GM21423 (cell line): Measurements from ENCODE around the gene CEBPZ.
A peak's percentile ranks its signal among the peaks of the same experiment; 100 is the strongest.
"Not testable (repeated sequence)": the region's sequence is repeated elsewhere in the genome, so short reads cannot be mapped to it uniquely, and the experiment has no call there.

Source experiments
- ATAC-seq: cut with Tn5 transposase; IDR thresholded peaks from one replicate; pipeline ENCODE4 v1.9.1; 2021; ENCODE audit warnings: mild to moderate bottlenecking, moderate library complexity; ENCODE audit not compliant: unreplicated experiment

CEBPZ gene

DNA sequence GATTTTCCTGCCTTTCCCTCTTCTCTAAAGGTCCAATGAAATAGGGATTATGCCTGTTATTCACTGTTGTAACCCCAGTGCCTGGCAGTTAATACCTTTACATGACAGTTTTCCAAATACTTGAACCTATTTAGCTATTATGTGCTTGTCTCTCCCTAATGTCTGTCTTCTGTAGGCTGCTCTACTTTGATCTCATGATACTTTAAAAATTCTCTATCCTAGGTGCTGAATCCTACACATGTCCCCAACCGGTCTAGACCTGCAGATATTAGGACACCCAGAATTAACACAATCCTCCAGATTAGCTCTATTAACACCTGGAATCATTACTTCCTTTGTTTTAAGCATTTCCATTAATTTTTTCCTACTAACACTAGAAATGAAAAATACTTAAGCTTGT, 7.3 kb downstream of the CEBPZ start:
- no peak for ATAC-seq

GRCh38 chr2:37223131-37223530, 8.3 kb downstream of the CEBPZ start:
- ATAC-seq = no peak

DNA sequence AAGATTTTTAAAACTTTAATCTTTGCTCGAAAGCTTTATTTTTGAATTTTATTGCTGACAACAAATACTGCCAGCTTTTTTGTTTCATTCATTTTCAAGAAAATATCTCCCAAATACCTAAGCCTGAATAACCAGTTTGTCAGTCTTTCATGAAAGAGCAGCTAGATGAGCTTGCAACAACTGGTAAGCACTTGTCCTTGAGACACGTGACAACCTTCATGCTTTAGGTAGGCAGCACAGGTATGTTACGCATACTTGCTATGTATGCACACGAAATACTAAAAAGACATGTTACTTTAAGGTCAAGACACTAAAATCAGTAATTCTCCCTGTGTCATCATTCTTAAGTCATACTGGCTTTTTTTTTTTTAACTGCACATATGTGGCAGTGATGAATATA, 12.3 kb downstream of the CEBPZ start:
- ATAC-seq = no peak

GRCh38 chr2:37215250-37215649, 16.1 kb downstream of the CEBPZ start:
- ATAC-seq = no peak

- no peak for ATAC-seq
Measured at GRCh38 chr2:37211939-37212338, 19.5 kb downstream of the CEBPZ start.

GRCh38 chr2:37211212-37211611, 20.2 kb downstream of the CEBPZ start:
- no peak for ATAC-seq

DNA sequence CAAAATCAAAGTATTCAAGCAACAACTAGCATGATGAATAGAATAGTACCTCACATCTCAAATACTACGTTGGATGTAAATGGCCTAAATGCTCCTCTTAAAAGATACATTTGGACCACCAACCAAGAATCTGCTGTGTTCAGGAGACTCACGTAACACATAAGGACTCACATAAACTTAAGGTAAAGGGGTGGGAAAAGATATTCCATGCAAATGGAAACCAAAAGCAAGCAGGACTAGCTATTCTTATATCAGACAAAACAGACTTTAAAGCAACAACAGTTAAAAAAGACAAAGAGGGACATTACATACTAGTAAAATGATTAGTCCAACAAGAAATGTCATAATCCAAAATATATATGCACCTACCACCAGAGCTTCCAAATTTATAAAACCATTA, 24.6 kb downstream of the CEBPZ start:
- ATAC-seq = not testable (repeated sequence)

GRCh38 chr2:37205689-37206341, 25.6 kb downstream of the CEBPZ start:
- ATAC-seq = no peak

GRCh38 chr2:37205071-37205661, 26.2 kb downstream of the CEBPZ start:
- not testable (repeated sequence) for ATAC-seq

- no peak for ATAC-seq
Measured at GRCh38 chr2:37203708-37204107, 27.7 kb downstream of the CEBPZ start.

DNA sequence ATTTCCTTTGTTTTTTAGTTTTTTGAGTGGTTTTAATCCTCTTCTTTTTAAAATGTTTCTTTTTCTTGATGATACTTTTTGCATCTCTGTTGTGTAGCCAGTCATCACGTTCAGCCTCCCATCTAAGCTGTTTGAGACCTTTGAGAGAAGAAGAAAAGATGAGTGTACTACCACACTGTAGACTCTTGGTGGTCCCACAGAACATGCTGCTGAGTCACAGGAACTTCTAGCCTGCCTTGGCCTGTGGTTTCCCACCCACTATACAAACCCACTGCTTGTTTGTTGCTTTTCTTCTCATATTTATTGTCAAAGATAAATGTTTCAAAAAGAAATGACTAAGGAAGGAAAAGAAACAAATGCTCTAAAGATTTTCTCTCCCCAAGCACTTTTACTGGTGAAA, 29.6 kb downstream of the CEBPZ start:
- no peak for ATAC-seq

GRCh38 chr2:37201208-37201607, 30.2 kb downstream of the CEBPZ start:
- ATAC-seq = no peak

GRCh38 chr2:37198681-37199065, 32.7 kb downstream of the CEBPZ start:
- ATAC-seq = no peak

GRCh38 chr2:37196320-37197195, 34.8 kb downstream of the CEBPZ start, which contains the start of gene CEBPZOS:
CEBPZOS (plus strand) TSS chr2:37196496; CDS start chr2:37199705, 3,209 bp downstream.
- peak; percentile 86 for ATAC-seq

GRCh38 chr2:37195862-37196319, 35.5 kb downstream of the CEBPZ start:
- ATAC-seq = not testable (repeated sequence)

DNA sequence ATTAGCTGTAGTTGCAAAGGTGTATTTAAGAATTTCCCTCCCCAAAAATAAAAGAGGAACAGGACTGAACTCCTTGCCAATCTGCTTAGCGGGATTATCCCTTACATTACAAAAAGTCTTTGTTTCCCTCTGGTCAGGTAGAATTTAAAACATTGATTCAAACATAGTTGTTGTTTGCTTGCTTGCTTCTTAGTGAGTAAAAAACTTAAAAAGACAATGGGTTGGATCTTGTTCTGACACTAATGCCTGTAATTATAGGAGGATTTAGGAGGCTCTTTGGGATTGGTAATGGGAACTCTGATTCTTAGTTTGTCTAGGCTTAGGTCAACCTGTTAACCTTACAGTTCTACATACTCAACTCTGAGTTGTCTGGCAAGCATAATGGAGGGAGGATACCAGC, 38.8 kb downstream of the CEBPZ start:
- no peak for ATAC-seq

GRCh38 chr2:37191747-37192146, 39.6 kb downstream of the CEBPZ start:
- ATAC-seq = no peak

DNA sequence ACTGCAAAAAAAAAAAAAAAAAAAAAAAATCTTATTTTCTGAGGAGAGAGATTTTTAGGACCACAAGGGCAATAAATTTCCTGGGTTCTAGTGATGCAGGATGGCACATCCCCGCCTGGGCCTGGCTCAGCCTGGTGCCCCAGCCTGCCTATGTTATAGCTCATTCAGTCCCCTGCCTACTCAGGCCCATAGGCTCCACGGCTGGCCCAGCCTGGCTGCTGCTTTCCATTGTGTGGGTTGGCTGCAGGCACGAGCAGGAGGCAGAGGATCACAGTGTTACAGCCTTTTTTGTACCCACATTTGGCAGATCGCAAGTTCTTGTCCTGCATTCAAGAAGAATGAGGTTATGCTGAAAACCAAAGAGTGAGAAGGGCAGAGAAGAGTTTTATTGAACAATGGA, 40.1 kb downstream of the CEBPZ start:
- no peak for ATAC-seq

GRCh38 chr2:37190290-37190689, 41.1 kb downstream of the CEBPZ start:
- ATAC-seq = no peak

DNA sequence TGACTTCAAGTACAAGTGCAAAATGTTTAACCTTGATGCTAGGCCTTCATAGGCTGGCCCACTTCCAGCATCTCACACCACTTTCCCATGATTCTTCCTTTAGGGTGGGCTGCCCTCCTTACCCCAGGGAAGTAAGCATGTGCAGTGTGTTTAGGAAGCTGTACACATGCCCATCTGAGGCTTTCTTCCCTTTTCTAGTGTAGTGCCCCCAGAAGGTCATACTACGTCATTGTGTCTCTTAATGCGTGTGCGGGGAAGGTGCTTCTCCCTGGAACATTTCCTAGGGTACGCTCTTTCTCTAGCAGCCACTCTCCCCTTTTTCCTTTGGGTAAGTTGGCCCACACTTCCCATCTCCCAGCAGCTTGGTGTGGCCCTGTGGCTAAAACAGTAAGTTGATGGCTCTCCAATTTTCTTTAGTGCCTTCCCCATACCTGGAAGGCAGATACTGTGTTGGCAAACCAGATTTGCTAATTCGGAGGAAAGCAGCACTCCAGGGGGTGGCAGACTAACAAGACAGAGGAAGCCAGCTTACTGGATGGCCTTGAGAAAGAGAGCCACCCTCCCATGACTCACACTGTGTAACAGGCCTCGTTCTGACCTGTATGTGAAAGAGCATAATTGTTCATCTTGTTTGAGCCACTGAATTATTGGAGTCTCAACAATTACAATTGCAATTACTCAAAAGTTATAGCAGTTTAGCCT, 41.8 kb downstream of the CEBPZ start:
- ATAC-seq = no peak

- no peak for ATAC-seq
Measured at GRCh38 chr2:37188570-37188969, 42.8 kb downstream of the CEBPZ start, which contains the start of gene SULT6B1. SULT6B1 (minus strand) TSS chr2:37188670; CDS start chr2:37188640, 30 bp downstream.
